GM19328 (cell line): ENCODE measurements around the gene DNMT3L.

Experiments used
- ATAC-seq: cut with Tn5 transposase; IDR thresholded peaks from one replicate; pipeline ENCODE4 v1.9.1; 2021; ENCODE audit warnings: mild to moderate bottlenecking, moderate library complexity; ENCODE audit not compliant: unreplicated experiment

Gene DNMT3L

DNA sequence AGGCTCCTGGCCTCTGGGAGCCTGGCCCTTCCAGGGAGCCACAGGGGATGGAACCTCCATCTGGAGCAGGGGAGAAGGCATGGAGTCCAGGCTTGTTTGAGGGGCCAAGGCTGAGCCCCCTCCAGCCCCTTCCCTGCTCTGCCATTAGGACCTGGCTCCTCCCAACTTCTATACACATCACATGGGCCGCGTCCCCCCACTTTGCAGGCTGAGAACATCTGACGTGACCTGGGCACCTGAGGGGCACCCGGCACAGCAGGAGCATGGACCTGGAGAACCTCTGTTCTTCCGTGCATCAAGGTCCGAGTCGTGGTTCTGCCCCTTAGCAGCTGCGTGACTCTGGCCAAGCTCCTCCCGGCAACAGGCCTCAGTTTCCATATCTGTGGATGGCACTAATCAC lies 20.1 kb upstream of the DNMT3L start:
- ATAC-seq, result no peak

DNA sequence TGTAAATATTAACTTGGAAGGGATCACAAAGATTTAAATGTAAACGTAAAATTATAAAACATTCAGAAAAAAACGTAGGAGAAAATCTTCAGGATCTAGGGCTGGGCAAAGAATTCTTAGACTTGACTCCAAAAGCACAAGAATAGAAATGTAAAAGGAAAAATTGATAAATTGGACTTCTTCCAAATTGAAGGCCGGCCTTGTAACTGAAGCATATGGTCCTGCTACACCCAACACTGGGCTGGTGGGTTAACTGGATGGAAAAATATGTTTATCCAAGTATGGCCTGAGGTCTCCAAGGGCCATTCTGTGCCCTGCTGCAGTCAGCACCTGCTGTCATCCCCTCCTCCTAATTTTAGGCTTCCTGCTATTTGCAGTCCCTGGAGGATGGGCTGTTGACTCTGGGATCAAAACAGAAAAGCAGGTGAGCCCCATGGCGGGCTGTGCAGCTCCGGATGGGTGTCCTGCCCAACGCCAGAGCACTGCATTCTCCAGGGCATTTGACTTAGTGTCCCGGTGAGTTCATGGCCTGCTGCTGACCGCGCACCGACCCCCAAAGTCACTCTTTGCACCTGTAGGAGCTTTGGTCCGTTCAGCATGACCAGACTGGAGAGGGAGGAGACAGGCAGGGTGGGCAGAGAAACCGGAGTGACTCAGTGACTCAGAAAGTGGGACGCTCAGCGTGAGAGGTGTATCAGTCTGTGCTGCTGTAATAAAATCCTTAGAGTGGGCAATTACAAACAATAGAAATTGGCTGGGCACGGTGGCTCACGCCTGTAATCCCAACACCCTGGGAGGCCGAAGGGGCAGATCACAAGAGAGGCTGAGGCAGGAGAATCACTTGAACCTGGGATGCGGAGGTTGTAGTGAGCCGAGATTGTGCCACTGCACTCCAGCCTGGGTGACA lies 17.9 kb upstream of the DNMT3L start:
- ATAC-seq, result no peak

DNA sequence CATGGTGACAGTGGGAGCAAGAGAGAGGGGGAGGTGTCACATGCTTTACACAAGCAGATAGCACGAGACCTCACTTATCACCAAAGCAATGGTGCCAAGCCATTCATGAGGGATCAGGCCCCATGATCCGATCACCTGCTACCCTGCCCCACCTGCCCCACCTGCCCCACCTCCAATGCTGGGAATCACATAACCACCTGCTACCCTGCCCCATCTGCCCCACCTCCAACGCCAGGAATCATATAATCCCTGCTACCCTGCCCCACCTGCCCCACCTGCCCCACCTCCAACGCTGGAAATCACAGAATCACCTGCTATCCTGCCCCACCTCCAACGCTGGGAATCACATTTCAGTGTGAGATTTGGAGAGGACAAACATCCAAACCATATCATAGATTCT lies 13.3 kb upstream of the DNMT3L start:
- ATAC-seq, result no peak

DNA sequence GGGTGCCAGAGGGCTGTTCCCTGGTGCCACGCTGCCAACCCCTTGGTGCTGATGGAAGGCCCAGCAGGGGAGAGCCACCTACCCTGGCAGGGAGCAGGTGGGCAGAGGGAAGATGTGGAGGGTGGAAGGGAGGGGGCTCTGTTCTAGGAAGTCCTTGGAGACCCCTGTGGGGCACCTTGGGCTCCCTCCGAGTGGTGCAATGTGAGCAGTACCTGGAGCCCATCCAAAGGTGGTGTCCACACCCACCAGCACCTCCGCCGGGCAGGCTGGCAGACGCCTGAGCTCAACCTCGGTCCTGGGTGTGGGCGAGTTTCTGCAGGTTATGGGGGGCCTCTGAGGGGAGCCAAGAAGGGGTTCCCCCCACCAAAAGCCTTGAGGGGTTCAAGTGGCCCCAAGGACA lies 11.3 kb upstream of the DNMT3L start:
- no peak for ATAC-seq

DNA sequence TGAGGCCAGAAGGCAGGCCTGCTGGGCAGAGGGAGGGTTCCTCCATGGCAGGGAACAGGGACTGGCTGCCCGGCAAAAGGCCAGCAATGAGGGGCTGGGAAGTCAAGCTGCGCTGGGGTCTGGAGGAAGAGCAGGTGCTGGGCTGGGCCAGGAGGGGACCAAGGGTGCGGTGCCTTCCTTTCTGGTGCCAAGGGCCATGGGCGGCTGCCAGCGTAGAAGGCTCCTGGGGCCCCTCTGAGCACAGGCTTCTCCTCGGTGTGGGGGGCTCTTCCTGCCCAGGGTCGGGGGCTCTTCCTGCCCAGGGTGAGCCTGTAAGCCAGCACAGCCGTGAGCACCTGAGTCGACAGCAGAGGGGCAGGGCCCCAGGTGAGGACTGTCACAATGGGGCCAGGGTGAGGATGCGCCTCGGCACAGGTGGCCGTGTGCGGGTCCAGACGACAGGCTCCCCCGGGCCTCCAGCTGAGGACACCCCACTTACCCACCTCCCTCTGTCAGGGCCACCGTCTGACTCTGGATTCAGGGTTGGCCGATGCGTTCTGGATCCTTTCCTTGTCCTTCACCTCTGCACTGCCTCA lies 10.7 kb upstream of the DNMT3L start:
- ATAC-seq, result no peak

DNA sequence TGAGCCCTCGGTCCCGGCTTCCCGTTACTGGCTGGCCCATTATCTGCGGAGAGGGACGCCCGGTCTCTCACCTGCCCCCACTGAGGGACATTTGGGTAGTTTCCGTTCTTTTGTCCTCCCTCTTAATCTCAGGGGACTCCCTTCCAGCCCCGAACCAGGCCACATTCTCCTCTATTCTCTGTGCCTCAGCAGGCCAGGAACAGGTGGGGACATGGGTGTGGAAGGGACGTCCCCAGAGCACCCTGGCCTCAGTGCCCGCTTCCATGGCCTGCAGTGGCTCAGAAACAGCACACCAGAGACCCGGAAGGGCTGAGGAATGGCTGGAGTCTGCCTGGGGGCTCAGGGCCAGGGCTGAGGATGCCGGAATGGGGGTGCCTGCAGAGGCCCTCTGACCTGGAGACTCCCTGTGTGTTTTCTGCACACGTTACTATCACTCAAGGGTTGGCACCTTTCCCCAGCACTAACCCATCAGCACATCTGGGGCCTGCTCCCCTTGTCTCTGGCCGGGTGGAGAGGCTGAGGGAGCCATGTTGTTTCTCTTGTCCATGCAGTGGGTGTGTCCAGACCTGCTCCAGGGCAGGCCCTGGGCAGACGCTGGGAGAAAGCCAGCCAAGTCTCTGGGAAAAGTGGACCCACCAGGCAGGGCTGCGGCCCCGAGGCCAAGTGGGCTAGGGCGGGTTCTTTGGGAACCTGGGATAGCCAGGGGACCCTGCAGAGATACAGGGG lies 10.0 kb upstream of the DNMT3L start:
- ATAC-seq, result no peak

DNA sequence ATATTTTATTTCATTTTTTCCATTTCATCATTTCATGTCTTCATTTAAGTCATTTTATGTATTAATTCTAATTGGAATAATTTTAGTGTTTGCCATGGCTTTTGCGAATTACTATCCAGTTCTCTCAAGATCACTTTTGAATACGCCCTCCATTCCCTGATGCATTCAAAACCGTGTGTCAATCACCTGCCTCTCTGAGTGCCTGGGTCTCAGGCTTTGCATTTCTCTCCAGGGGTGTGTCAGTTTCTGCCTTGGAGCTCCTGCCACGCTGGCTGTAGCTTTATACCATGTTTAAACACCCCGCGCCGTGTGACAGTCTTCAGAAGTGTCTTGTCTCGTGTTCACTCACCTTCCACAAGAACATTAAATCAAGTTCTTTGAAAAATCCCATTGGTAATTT lies 7.4 kb upstream of the DNMT3L start:
- no peak for ATAC-seq

DNA sequence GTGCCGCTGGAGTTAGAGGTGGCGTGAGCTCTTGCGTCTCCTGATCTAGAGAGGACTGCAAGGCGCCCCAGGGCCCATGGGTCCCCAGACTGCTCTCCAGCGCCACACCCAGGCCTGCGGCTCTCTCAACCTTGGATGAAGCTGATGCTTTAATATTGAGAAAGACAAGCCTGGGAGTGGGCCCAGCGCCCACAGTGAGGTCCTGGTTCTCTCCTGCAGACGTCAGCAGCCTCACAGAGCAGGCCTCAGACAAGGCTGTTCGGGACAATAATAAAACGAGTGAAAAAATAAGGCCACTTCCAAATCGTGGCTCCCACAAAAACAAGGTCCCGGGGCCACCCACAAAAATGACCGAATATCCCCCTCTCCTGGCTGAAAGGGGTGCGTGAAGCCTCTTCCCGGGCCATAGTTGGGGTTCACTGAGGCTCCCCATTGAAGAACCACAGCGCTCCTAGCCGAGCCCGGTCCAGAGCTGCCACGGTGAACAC lies 6.0 kb upstream of the DNMT3L start:
- no peak for ATAC-seq

DNA sequence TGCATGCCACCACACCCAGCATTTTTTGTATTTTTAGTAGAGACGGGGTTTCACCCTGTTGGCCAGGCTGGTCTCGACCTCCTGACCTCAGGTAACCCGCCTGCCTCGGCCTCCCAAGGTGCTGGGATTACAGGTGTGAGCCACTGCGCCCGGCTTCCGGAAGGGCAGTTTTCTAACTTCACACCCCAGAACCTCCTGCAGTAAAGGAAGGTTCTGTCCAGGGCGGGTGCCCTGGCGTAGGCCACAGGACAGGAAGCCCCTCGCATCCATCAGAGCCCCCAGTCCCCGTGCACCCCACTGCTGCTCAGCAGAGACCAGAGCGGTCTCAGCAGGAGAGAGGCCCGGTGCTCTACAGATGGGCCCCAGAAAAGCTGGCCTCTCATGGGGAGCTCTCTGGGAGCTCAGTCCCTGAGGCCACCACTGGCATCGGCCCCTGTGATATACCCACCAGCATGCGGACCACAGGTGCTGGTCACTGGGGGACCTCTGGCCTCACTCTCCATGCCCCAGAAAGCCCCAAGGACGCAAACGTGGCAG lies 4.1 kb upstream of the DNMT3L start:
- ATAC-seq, result no peak

DNA sequence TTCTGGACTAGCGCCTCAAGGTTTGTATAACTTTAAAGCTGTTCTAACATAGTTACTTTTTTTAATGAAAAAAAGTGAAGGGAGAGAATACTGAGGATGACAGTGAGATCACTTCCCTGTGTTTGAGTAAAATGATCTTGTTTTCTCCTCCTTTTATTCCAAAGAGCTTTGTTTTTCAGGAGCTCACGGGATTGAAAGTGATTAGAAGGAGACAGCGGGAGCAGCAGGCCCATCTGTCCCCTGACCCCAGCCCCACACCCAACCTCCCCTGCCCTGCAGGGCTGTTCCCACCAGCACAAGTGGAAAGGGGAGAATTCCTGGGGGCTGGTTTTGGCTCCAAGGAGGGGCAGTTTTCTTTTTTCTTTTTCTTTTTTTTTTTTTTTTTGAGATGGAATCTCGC lies 2.1 kb upstream of the DNMT3L start:
- no peak for ATAC-seq

DNA sequence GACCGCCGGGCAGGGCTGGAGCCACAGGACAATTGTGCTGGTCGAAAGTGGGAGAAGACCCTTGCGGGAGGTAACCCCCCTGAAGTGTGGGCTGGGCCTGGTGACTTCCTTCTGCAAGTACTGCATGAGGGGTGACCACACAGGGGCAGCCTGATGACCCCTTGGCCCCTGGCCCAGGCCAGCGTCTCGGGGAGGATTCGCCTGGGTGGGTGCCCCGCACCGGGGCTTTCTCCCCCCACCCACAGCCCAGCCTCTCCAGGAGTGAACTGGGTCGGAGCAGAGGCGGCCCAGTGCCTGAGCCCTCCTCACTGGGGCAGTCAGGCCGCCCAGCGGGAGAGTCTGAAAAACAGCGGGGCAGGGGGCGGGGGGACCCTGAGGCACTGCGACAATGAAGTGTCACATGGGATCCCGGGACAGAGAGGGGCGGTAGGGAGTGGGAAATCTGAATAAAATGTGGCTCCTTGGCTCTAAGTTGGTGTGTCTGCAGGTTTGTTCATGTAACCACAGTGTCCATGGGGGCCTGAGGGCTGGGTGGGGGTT lies 1.6 kb upstream of the DNMT3L start:
- ATAC-seq, result no peak

DNA sequence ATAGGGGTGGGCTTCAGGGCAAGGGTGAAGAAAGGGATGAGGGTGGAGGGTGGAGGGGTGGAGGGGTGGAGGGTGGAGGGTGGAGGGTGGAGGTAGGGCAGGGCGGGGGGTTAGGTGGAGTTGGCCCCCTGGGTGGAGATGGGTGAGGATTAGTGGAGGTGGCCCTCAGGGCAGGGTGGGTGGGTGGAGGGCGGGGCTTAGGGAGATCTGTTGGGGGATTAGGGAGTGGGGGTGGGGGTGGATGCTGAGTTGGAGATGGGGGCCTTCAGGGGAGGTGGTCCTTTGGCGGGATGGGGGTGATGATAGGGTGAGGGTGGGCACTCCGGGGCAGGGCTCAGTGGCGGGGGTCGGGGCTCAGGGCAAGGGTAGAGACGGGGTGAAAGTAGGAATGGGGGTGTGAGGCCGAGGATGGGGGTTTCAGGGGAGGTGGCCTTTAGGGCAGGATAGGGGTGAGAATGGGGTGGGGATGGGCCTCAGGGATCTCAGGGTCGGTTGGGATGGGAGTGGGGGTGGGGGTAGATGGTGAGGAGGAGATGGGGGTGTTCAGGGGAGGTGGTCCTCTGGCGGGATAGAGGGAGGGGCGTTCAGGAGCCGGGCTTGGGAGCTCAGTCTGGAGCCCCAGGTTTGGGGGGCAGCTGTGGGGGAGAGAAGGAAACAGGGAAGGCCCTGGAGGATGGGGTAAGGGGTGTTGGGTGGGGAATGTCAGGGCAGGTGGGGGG lies 800 bp upstream of the DNMT3L start:
- no peak for ATAC-seq

DNA sequence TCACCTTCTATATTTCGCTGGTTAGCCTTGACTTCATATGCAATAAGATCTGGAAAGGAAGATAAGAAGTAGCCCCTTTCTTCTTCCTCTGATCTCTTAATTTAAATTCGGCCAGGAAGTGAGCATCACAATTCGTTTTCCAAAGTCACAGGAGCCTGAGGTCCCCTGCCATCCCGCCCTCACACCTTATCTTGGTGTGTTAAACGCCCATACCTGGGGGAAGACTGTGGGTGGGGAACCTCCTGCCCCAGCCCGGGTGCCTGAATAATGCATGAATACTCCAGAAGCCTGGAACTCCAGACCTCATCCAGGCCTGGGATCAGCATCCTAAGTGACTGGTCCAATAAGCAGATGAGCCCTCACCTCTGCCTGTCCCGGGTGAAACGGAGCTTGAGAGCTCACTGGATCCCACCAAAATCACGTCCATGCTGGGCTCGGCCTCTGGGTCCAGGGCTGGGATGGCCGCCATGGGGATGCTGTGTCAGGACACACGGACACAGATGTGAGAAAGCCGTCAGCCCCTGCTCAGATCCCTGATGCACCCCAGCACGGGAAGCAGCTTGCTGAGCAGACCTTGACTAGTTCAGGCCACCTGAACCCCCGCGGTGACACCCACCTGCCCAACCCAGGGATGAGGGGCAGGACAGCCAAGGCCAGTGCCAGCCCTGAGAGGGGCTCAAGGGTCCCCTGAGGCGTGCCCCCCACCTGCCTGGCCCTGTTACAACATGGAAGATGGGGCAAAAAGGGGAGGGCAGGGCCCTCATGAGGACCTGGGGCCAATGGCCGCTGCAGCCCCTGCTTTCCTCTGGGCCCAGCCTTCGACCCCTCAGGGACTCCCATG lies 686 bp downstream of the DNMT3L start:
- no peak for ATAC-seq

DNA sequence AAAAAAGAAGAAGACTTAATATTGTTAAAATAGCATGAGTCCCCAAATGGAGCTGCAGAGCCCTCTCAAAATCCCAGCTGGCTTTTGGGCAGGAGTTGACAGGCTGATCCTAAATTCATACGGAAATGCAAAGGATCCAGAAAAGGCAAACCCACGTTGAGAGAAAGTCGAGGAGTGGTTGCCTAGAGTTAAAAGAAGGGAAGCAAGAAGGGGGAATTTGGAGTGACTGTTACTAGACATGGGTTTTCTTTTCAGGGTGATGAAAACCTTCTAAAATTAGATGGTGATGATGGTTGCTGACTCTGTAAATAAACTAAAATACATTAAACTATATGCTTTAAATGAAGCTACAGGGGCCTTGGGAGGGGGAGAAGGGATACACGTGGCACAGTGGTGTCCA lies 1.6 kb downstream of the DNMT3L start:
- ATAC-seq, result no peak

DNA sequence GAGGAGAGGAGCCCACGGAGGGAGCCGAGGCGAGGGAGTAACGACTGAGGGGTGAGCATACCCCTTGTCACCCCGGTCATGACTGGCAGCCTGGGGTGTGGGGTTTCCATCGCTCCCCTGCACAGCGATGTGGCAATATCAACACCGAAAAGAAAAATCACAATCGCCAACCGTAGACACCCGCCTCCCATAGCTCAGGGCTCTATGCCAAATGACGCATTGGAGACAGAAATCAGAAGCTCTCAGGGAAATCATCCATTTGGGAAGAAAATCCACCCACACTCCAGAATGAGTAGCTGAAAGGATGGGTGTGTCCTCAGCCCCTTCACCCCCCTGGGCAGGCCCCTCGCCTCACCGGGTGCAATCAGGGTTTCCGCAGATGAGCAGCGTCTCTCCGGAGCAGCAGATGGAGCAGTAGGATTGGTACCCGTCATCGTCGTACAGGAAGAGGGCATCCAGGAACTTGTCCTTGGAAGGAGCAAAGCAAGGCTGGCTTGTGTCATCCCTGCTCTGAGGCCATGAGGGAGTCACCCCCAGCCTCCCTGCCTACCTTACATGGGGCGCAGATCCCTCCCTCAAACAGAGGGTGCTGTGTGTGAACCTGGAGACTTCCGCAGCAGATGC lies 2.5 kb downstream of the DNMT3L start:
- ATAC-seq, result no peak

DNA sequence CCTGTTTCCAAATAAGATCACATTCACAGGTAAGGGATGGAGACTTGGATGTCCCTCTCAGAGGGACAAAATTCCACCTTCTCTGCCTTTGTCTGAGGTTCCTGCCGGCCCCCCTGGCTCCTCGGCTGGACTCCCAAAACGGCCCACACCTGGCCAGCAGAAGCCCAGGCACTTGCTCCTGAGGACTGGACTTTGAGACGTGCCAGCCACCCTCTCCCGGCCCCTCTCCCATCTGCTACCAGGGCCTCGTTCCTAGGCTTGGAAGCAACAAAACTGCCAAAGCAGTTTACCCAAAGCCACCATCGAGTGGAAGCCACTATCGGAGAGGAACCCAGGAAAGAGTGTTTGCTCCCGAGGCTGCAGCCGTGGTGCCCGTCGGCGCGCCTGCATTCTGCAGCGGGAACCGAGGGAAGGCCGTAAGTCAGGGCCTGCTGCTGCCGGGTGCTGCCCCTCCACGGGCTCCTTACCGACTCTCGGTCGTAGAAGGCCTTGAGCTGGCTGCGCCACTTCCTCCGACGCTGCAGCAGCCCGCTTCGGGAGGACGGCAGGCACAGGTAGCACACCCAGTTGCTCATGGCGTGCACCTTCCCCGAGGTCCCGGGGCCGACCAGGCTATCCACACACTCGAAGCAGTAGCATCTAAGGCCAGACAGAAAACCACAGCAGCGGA lies 3.5 kb downstream of the DNMT3L start:
- ATAC-seq, result no peak

DNA sequence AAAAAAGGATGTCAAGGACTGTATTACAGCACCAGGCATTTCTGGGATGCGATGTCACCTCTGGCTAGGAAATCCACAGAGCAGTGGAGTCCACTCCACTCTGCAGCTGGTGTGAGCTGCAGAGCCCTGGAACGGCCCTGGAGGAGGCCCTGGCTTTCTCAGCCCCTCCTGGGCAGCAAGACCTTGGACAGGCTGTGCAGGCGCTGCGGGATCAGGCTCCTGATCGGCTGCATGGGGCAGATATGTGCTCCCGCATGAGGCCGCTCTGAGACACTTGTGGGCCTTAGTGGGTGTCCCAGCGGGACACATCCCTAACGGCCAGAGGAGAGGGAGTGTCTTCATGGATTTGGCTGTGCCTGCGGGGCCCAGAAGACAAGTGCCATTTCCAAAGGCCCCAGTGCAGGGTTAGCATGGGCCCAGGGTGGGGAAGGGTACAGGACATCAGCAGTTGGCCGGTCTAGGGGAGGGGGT lies 6.2 kb downstream of the DNMT3L start:
- no peak for ATAC-seq

DNA sequence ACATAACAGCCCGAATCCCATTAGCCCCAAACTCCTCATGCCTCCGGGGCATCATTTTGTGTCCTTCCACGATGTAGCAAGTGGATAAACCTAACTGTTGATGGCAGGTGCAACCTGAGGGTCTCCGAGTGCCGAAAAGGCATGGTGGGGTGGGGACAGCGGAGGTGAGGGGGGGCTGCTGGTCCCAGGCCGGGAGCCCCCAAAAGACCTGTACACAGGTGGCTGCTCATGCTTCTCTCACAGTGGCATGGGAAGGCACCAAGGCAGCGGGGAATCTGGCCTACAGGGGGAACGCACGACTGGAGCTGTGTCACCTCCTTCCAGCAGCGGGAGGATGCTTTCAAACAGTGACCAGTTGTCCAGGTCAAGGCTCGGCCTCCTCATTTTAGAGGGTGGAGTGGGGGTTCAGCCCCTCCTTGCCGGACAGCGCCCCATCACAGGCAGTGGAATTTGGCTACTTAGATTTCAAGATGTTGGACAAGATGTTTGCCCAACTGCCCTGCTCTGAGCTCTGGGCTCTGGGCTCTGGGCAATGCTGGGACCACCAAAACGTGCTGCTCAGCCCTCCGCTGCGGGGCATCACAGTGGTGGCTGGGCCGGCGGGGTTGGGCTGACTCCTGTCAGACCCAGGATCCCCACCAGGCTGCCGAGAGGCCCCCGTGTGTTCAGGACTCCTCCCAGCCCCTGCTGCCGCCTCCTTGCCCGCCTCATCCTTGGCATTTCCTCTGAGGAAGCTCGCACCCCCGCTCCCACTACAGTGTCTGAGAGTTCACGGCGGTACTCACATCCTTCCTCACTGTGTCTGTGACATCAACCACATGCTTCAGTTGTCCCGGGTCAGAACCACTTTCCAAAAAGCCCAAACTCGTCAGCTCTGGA lies 7.6 kb downstream of the DNMT3L start:
- no peak for ATAC-seq
